Lung (tissue), 12 donors: ENCODE results near the gene FUT7. TPM values are rescaled to one million over a fixed set of nuclear protein-coding genes. Genes with fewer than 3 reads are reported as not detected.
A peak's percentile ranks its signal among the peaks of the same experiment; 100 is the strongest.

Experiments used
- ATAC-seq: fragments of 200-7000 bp; cut with Tn5 transposase; one replicate; pipeline ENCODE4 v1.9.1; 2020; ENCODE audit warnings: moderate number of reproducible peaks; ENCODE audit not compliant: insufficient read depth, low FRiP score
- DNase-seq, 3 donors: peaks; one replicate each; pipeline ENCODE4 v3.0.0-alpha.2; 2013 to 2017
- H3K27ac ChIP-seq, 2 donors: one replicate each; pipeline ENCODE4 v1.5.1; 2013; ENCODE audit warnings: mild to moderate bottlenecking in 2 of 2, moderate library complexity in 2 of 2, control low read depth in 1 of 2, inconsistent platforms in 1 of 2, low read depth in 1 of 2, low read length in 1 of 2
- H3K27me3 ChIP-seq, 3 donors: one replicate each; pipeline ENCODE4 v1.5.1; 2013; ENCODE audit warnings: low read length in 2 of 3; ENCODE audit not compliant: control insufficient read depth in 3 of 3, insufficient read depth in 3 of 3
- H3K36me3 ChIP-seq, 4 donors: one replicate each; pipeline ENCODE4 v1.5.1; 2013; ENCODE audit warnings: low read length in 4 of 4, mild to moderate bottlenecking in 1 of 4, moderate library complexity in 1 of 4; ENCODE audit not compliant: control insufficient read depth in 4 of 4, insufficient read depth in 4 of 4
- H3K4me1 ChIP-seq, 5 donors: one replicate each; pipeline ENCODE4 v1.5.1; 2013; ENCODE audit warnings: low read length in 5 of 5, mild to moderate bottlenecking in 2 of 5, moderate library complexity in 1 of 5; ENCODE audit not compliant: control insufficient read depth in 5 of 5, insufficient read depth in 5 of 5
- H3K4me3 ChIP-seq: one replicate; pipeline ENCODE4 v1.5.1; 2013; ENCODE audit warnings: mild to moderate bottlenecking, control low read depth, moderate library complexity
- H3K9ac ChIP-seq, 2 donors: one replicate each; pipeline ENCODE4 v1.5.1; 2013; ENCODE audit warnings: low read length in 2 of 2, control low read depth in 1 of 2; ENCODE audit not compliant: insufficient read depth in 1 of 2
- H3K9me3 ChIP-seq, 4 donors: one replicate each; pipeline ENCODE4 v1.5.1; 2013; ENCODE audit warnings: low read length in 3 of 4, mild to moderate bottlenecking in 1 of 4, moderate library complexity in 1 of 4; ENCODE audit not compliant: control insufficient read depth in 4 of 4, insufficient read depth in 3 of 4
- CTCF ChIP-seq: IDR thresholded peaks from 2 replicates; pipeline ENCODE4 v1.5.1; 2012; ENCODE audit warnings: mild to moderate bottlenecking; ENCODE audit errors: control extremely low read depth, extremely low read depth
- WGBS, 2 donors: extraction: QIAGEN DNeasy Blood & Tissue Kit; methylation state at CpG; one replicate each; pipeline ENCODE4 v1.1.7; 2013; 5-methylcytosine and 5-hydroxymethylcytosine counted together
- polyA plus RNA-seq, 2 donors: library from polyadenylated mRNA; stranded (reverse); fragments of 200-250 nt; gene quantifications; one replicate each; pipeline ENCODE4 v1.2.1, GENCODE V29; 2013
- total RNA-seq, 2 donors: library from RNA; depleted of rRNA in 1 of 2; stranded (reverse); fragments of >200 nt in 1 of 2; gene quantifications; one replicate each; pipeline ENCODE4 v1.2.1, GENCODE V29; 2014 to 2021
- donor health status: control.
- donor health status: control.
- donor health status: Bipolar disorder and iron deficiency.
- donor health status: healthy.
- donor health status: DM: yes; HTN: yes; CAD: no.

FUT7 gene
- total and polyA plus RNA-seq, 4 donors = 0.37 to 5.5 (median 0.73) TPM

GRCh38 chr9:136996361-136997292, 35.3 kb downstream of the FUT7 start, which contains the start of gene CLIC3:
Gene CLIC3, minus strand, starts transcription at chr9:136996568. Its CDS starts 25 bp downstream, at chr9:136996543.
- H3K9ac ChIP-seq = no peak within 1 kb of the TSS
- WGBS, 2 donors = 22 to 25% methylated on average over 33 to 35 of the region's 35 CpGs
- no peak within 1 kb of the TSS for H3K4me3 ChIP-seq
- H3K4me1 ChIP-seq = peaks cover 0 to 37% (median 15%) of the 10 kb centered on the region in 5 donors
- H3K27ac ChIP-seq = peak within 1 kb of the TSS in 1 of 2 donors; percentile 48
- no peak for ATAC-seq
- H3K9me3 ChIP-seq = no peaks in the 10 kb centered on the region
- H3K36me3 ChIP-seq = peaks cover 0 to 13% (median 0%) of the 10 kb centered on the region in 4 donors
- TF ChIP-seq CTCF = no peak
- H3K27me3 ChIP-seq = no peaks in the 10 kb centered on the region
- peak; percentile 54 to 62 (median 56) for DNase-seq

- Histone ChIP-seq H3K27ac (peak overlapping the region in 1 of 2 donors; percentile 40), H3K4me1 (peaks cover 0 to 37% (median 15%) of the 10 kb centered on the region in 5 donors), H3K36me3 (peaks cover 0 to 13% (median 0%) of the 10 kb centered on the region in 4 donors), H3K9me3 (no peaks in the 10 kb centered on the region), H3K4me3 (no peak overlapping the region), H3K9ac (no peak overlapping the region), H3K27me3 (no peaks in the 10 kb centered on the region)
- DNase-seq (peak; percentile 74 to 88 (median 81)), ATAC-seq (peak; percentile 4)
- WGBS, 2 donors = 24 to 27% methylated on average over 10 to 12 of the region's 12 CpGs
- TF ChIP-seq CTCF = no peak
Observed at GRCh38 chr9:136995772-136996311, 36.0 kb downstream of the FUT7 start.

- Histone ChIP-seq H3K36me3 (peaks cover 0 to 13% (median 0%) of the 10 kb centered on the region in 4 donors), H3K9me3 (no peaks in the 10 kb centered on the region), H3K27me3 (no peaks in the 10 kb centered on the region), H3K9ac (no peak overlapping the region), H3K4me3 (no peak overlapping the region), H3K4me1 (peaks cover 0 to 37% (median 15%) of the 10 kb centered on the region in 5 donors), H3K27ac (no peak overlapping the region)
- 35 to 37% methylated on average over 28 to 30 of the region's 30 CpGs for WGBS, 2 donors
- no peak for TF ChIP-seq CTCF
- DNase-seq (peak; percentile 50 to 57 (median 51)), ATAC-seq (no peak)
Observed at GRCh38 chr9:136995362-136995761, 36.5 kb downstream of the FUT7 start.
